Small intestine (tissue), 7 donors: ENCODE measurements around the gene CEP41. TPM values are rescaled to one million over a fixed set of nuclear protein-coding genes. Genes with fewer than 3 reads are reported as not detected.

ENCODE experiments used
- DNase-seq, 2 donors: peaks; one replicate each; pipeline versions ENCODE4 v3.0.0 to v3.0.0-alpha.2; 2013
- FAIRE-seq: peaks from 2 replicates; lab custom pipeline; 2012; peaks lifted over from hg19 to GRCh38; lab: Jason Lieb, UNC
- H3K27ac ChIP-seq, 3 donors: one replicate each; pipeline ENCODE4 v1.5.1; 2013; ENCODE audit warnings: low read length in 2 of 3, mild to moderate bottlenecking in 2 of 3, control low read depth in 1 of 3, inconsistent platforms in 1 of 3, low read depth in 1 of 3, moderate library complexity in 1 of 3
- H3K27me3 ChIP-seq, 3 donors: one replicate each; pipeline ENCODE4 v1.6.1; 2013; ENCODE audit warnings: low read length in 3 of 3, inconsistent platforms in 1 of 3; ENCODE audit not compliant: control insufficient read depth in 3 of 3, insufficient read depth in 3 of 3
- H3K36me3 ChIP-seq, 3 donors: one replicate each; pipeline ENCODE4 v1.6.1; 2013; ENCODE audit warnings: low read length in 3 of 3, inconsistent platforms in 1 of 3, low read depth in 1 of 3, mild to moderate bottlenecking in 1 of 3, moderate library complexity in 1 of 3; ENCODE audit not compliant: control insufficient read depth in 3 of 3, insufficient read depth in 2 of 3
- H3K4me1 ChIP-seq, 3 donors: one replicate each; pipeline ENCODE4 v1.6.1; 2013; ENCODE audit warnings: low read length in 2 of 3, inconsistent platforms in 1 of 3, low read depth in 1 of 3, mild to moderate bottlenecking in 1 of 3, moderate library complexity in 1 of 3; ENCODE audit not compliant: control insufficient read depth in 3 of 3, insufficient read depth in 2 of 3
- H3K4me3 ChIP-seq, 3 donors: one replicate each; pipeline ENCODE4 v1.5.1; 2013; ENCODE audit warnings: low read length in 3 of 3, control low read depth in 1 of 3, inconsistent platforms in 1 of 3, low read depth in 1 of 3, mild to moderate bottlenecking in 1 of 3, moderate library complexity in 1 of 3
- H3K9me3 ChIP-seq, 2 donors: one replicate each; pipeline ENCODE4 v1.6.1; 2013; ENCODE audit warnings: low read depth in 1 of 2, low read length in 1 of 2; ENCODE audit not compliant: control insufficient read depth in 2 of 2, insufficient read depth in 1 of 2
- WGBS, 3 donors: extraction: QIAGEN DNeasy Blood & Tissue Kit; methylation state at CpG; one replicate each; pipeline ENCODE4 v1.1.7; 2013; 5-methylcytosine and 5-hydroxymethylcytosine counted together
- polyA plus RNA-seq, 4 donors: library from polyadenylated mRNA; stranded (reverse) in 3 of 4; unstranded in 1 of 4; fragments of 200-250 nt in 3 of 4; fragments of 120-200 nt in 1 of 4; gene quantifications; one replicate each; pipeline versions ENCODE4 v1.2.1 to v1.2.3, GENCODE V29; 2013
- donor health status: healthy with polysubstance abuse.
- donor health status: control.
- donor health status: control.
- donor health status: Bipolar disorder and iron deficiency.
- donor health status: healthy.

Gene CEP41
- polyA plus RNA-seq, 4 donors = 3.0 to 11.8 (median 6.2) TPM; not detected in 1

DNA sequence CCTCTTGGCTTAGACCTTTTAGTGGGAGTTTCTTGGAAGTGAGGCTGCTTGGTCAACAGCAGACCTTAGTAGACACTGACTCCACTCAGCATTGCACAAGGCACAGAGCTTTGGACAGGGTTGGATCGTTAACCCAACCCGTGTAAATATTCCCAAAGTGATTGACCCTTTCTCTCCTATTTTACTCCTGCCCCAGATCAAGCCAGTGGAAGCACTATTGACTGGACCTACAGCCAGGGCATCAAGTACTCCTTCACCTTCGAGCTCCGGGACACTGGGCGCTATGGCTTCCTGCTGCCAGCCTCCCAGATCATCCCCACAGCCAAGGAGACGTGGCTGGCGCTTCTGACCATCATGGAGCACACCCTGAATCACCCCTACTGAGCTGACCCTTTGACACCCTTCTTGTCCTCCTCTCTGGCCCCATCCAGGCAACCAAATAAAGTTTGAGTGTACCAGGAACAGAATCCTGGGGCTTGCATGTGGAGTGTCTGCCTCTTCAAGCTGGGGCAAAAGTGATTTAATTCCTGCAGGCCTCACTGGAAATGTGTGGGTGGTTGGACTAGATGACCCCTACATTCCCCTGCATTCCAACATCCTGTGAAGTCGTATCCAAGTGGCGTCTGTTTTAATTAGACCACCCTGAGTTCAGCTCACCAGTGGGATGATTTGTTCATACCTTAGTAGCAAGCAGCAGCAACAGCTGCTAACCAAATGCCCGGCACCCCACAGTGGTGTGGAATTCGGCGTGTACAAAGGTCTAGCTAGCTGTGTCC, 53.0 kb downstream of the CEP41 start:
- DNase-seq = no peak
- WGBS, 3 donors = 82 to 90% (median 86%) methylated on average over 12 of the region's 12 CpGs

DNA sequence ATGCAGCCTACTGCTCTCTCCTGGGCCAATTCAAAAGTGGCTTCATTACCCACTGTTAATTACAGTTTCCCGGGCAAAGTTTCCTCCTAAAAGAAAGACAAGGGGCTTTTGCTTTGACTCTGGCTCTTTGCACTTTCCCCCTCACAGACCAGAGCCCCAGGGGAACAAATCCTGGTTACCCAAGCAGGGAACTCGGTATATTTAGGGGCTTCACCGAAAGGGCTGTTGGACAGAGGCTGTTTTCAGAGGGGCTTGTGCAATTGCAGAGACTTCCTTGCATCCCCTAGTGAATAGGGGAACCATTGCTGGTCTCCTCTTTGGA, 53.5 kb downstream of the CEP41 start:
- Histone ChIP-seq H3K9me3 (peaks cover 0 to 4% of the 10 kb centered on the region in 2 donors), H3K4me3 (no peak overlapping the region), H3K27me3 (no peaks in the 10 kb centered on the region), H3K36me3 (no peaks in the 10 kb centered on the region), H3K27ac (no peak overlapping the region), H3K4me1 (peaks cover 0 to 6% (median 0%) of the 10 kb centered on the region in 3 donors)
- no peak for FAIRE-seq
- no peak for DNase-seq
- WGBS, 3 donors = 81 to 90% (median 88%) methylated on average over 3 of the region's 3 CpGs

More for the DNA sequence above, 53.0 kb downstream of the CEP41 start:
- Histone ChIP-seq H3K4me3 (no peak overlapping the region), H3K36me3 (no peaks in the 10 kb centered on the region), H3K9me3 (peaks cover 0 to 4% of the 10 kb centered on the region in 2 donors), H3K27me3 (no peaks in the 10 kb centered on the region), H3K27ac (no peak overlapping the region), H3K4me1 (peaks cover 0 to 9% (median 0%) of the 10 kb centered on the region in 3 donors)
- FAIRE-seq = no peak

DNA sequence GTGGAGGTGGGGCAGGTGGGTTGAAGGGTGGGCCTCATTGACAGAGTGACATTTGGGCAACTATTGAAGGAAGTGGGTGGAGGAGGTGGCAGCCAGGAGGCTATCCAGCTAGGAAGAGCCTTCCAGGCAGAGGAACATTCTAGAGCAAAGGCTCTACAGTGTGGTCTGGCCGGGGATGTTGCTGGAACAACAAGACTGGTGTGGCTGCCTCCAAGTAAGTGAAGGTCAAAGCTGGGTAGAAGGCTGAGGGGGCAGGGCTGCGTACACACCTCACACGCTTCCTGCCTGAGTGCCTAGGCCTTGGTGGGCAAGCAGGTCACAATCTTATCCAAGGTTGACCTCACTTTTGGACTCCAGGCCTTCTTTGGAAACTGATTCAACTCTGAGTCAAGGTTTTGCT, 53.9 kb downstream of the CEP41 start:
- WGBS, 3 donors = 90 to 98% (median 98%) methylated on average over 3 of the region's 3 CpGs
- peaks cover 0 to 4% of the 10 kb centered on the region in 2 donors for H3K9me3 ChIP-seq
- no peak for FAIRE-seq
- H3K4me3 ChIP-seq = no peak overlapping the region
- no peak for DNase-seq
- no peaks in the 10 kb centered on the region for H3K27me3 ChIP-seq
- no peak overlapping the region for H3K27ac ChIP-seq
- no peaks in the 10 kb centered on the region for H3K36me3 ChIP-seq
- peaks cover 0 to 4% (median 0%) of the 10 kb centered on the region in 3 donors for H3K4me1 ChIP-seq

DNA sequence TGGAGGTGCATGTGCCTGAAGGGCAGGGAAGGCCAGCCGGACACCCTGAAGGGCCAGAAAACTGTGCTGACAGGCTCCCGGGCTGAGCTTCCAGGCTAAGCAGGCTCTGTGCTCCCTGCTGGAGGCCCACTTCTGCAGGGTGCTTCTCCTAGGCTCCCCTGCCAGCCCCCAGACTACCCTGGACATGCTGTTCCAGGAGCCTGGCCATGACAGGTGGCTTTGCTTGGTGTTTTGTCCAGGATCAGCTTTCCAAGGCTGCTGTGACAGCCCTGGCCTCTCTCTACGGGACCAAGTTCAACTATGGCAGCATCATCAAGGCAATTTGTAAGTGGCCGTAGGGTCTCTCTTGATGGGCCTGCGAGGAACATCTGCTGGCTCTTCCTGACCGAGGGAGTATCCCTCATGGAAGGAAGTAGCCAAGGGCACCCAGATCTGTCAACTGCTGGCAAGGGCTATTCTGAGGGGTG, 55.2 kb downstream of the CEP41 start:
- Histone ChIP-seq H3K27me3 (no peaks in the 10 kb centered on the region), H3K4me1 (peaks cover 0 to 12% (median 0%) of the 10 kb centered on the region in 3 donors), H3K36me3 (no peaks in the 10 kb centered on the region), H3K9me3 (peaks cover 0 to 4% of the 10 kb centered on the region in 2 donors), H3K27ac (no peak overlapping the region), H3K4me3 (no peak overlapping the region)
- FAIRE-seq (no peak), DNase-seq (no peak)
- WGBS, 3 donors = 89 to 96% (median 91%) methylated on average over 6 of the region's 6 CpGs

DNA sequence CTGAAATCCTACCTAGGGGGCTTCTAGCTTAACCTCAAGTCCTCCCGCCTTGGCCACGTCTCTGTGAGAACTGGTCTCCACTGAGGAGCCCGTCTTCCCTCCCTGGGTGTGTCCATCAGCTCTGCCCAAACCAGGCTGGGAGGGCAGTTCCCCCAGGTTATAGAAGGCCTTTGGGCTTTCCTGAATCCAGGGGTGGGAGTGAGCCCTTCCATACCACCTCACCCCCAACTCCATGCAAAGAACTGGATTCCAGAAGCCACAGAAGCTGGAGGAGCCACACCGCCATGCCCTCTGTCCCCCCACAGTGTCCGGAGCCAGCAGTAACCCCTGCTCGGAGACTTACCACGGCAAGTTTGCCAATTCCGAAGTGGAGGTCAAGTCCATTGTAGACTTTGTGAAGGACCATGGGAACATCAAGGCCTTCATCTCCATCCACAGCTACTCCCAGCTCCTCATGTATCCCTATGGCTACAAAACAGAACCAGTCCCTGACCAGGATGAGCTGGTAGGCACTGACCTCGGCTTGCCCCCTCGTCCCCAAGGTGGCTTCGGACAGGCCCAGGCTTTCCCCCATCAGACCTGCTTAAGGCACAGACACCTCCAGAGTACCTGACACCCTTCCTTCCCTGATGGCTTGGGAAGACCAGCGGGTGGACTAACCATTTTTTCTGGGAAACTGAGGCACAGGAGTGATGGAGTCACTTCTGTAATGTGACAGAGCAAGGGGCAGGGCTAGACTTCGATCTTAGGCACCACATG, 55.8 kb downstream of the CEP41 start:
- Histone ChIP-seq H3K9me3 (peaks cover 0 to 4% of the 10 kb centered on the region in 2 donors), H3K27me3 (no peaks in the 10 kb centered on the region), H3K36me3 (no peaks in the 10 kb centered on the region), H3K4me3 (no peak overlapping the region), H3K4me1 (peaks cover 0 to 18% (median 0%) of the 10 kb centered on the region in 3 donors), H3K27ac (no peak overlapping the region)
- DNase-seq (no peak), FAIRE-seq (no peak)
- 93 to 95% (median 94%) methylated on average over 13 of the region's 13 CpGs for WGBS, 3 donors

DNA sequence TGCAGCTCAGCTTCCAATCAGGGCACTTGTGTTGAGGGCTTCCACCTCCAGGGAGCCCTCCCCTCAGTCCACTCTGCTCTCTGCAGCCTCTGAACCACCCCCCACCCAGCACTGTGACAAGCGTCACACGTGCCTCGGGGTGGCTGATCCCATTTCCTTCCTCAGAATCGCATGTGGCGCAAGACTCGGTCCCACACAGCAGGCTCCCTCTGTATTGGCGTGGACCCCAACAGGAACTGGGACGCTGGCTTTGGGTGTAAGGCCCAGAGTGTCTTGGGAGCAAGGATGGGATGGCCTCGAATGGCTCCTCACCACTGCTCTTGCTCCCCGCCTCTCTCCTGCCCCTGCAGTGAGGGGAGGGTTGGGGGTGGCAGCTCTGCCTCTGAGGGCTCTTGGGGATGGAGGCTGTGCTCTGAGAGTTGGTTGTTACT, 56.4 kb downstream of the CEP41 start:
- Histone ChIP-seq H3K36me3 (no peaks in the 10 kb centered on the region), H3K4me1 (peaks cover 0 to 23% (median 0%) of the 10 kb centered on the region in 3 donors), H3K27me3 (no peaks in the 10 kb centered on the region), H3K9me3 (peaks cover 0 to 4% of the 10 kb centered on the region in 2 donors), H3K4me3 (no peak overlapping the region), H3K27ac (no peak overlapping the region)
- DNase-seq (no peak), FAIRE-seq (no peak)
- 85 to 94% (median 90%) methylated on average over 10 of the region's 10 CpGs for WGBS, 3 donors

DNA sequence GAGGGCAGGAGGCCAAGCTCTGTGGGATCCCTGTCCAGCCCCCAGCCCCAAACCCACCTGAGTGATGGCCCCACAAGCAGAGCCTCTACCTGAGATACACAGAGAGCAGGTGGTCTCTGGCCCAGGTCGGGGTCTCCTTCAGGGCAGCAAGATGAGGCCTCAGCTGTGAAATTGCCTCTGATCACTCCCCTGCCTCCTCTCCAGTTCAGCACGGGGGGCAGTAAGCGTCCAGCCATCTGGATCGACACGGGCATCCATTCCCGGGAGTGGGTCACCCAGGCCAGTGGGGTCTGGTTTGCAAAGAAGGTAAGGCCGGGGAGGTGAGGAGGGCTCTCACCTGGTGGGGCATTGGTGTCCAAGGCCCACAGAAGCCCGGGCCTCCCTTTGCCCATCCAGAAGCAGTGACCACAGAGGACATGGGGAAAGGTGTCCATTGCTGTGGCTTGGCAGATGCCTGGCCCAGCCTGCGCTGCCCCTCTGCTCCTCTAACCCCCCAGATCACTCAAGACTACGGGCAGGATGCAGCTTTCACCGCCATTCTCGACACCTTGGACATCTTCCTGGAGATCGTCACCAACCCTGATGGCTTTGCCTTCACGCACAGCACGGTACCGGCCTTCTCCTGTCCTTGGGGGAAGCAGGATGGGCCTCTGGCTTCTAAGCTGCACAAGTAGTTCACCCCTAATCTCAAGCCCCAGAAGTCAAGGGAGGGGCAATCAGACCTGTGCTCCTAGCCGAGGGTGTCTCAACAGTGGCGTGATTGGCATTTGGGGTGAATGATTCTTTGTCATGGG, 57.4 kb downstream of the CEP41 start:
- WGBS, 3 donors = 89 to 91% (median 90%) methylated on average over 18 of the region's 18 CpGs
- Histone ChIP-seq H3K4me1 (peaks cover 0 to 23% (median 0%) of the 10 kb centered on the region in 3 donors), H3K4me3 (no peak overlapping the region), H3K27ac (no peak overlapping the region), H3K27me3 (no peaks in the 10 kb centered on the region), H3K9me3 (no peaks in the 10 kb centered on the region), H3K36me3 (no peaks in the 10 kb centered on the region)
- FAIRE-seq (no peak), DNase-seq (no peak)
